ENCODE measurements around the gene VASH2.

DNA sequence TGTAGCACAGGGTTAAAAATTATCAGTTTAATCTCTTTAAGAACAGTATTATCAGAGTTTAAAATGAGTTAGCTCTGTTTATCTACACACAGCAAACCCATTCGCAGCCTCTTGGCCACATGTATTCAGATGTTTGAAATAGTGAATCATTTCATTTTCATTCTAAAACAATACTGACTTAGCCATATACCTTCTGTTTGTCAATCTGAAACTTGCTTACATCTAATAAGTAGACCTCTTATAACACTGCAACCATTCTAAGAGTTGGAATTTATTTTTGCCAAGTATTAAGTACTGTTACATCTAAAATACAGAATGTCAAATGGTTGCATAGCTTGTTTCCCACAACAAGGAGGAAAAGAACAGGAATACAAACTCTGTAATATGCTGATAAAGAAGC is 39.9 kb downstream of the VASH2 start:
- TF ChIP-seq POLR2A (IDR thresholded peaks at IDR 0.05; ENCODE audit: low read depth, low read length) (no peak), TAF1 (IDR thresholded peaks at IDR 0.05; ENCODE audit: low read depth, low read length) (no peak), POLR2AphosphoS5 (IDR thresholded peaks at IDR 0.05; ENCODE audit: low read depth, low read length) (no peak), SPI1 (IDR thresholded peaks at IDR 0.05; ENCODE audit: low read depth, low read length) (no peak)
